ENCODE results near the gene CACNA2D4.

Gene CACNA2D4

GRCh38 chr12:1933342-1934051 lies 15.0 kb upstream of the CACNA2D4 start:
- DNase-seq (ENCODE audit: low read depth in 2 of 2) = no peak

GRCh38 chr12:1932264-1932777 lies 13.9 kb upstream of the CACNA2D4 start:
- no peak for DNase-seq (ENCODE audit: low read depth in 2 of 2)

GRCh38 chr12:1931642-1932041 lies 13.2 kb upstream of the CACNA2D4 start:
- no peak for DNase-seq (ENCODE audit: low read depth in 2 of 2)

- no peak for DNase-seq (ENCODE audit: low read depth in 2 of 2)
Measured at GRCh38 chr12:1930803-1931597, 12.5 kb upstream of the CACNA2D4 start.

- DNase-seq (ENCODE audit: low read depth in 2 of 2) = no peak
Measured at GRCh38 chr12:1929985-1930802, 11.7 kb upstream of the CACNA2D4 start.

- DNase-seq (ENCODE audit: low read depth in 2 of 2) = no peak
Measured at GRCh38 chr12:1929241-1929984, 11.0 kb upstream of the CACNA2D4 start.

GRCh38 chr12:1928439-1929121 lies 10.1 kb upstream of the CACNA2D4 start:
- DNase-seq (ENCODE audit: low read depth in 2 of 2) = no peak

GRCh38 chr12:1927751-1928351 lies 9.4 kb upstream of the CACNA2D4 start:
- no peak for DNase-seq (ENCODE audit: low read depth in 2 of 2)

GRCh38 chr12:1927051-1927680 lies 8.7 kb upstream of the CACNA2D4 start:
- DNase-seq (ENCODE audit: low read depth in 2 of 2) = no peak

- DNase-seq (ENCODE audit: low read depth in 2 of 2) = no peak
Measured at GRCh38 chr12:1926251-1926657, 7.8 kb upstream of the CACNA2D4 start.

GRCh38 chr12:1925684-1926006 lies 7.2 kb upstream of the CACNA2D4 start:
- no peak for DNase-seq (ENCODE audit: low read depth in 2 of 2)

GRCh38 chr12:1924996-1925683 lies 6.7 kb upstream of the CACNA2D4 start:
- no peak for DNase-seq (ENCODE audit: low read depth in 2 of 2)

- no peak for DNase-seq (ENCODE audit: low read depth in 2 of 2)
Measured at GRCh38 chr12:1922985-1923384, 4.5 kb upstream of the CACNA2D4 start.

GRCh38 chr12:1922075-1922709 lies 3.7 kb upstream of the CACNA2D4 start:
- no peak for DNase-seq (ENCODE audit: low read depth in 2 of 2)

GRCh38 chr12:1920971-1921370 lies 2.5 kb upstream of the CACNA2D4 start:
- no peak for DNase-seq (ENCODE audit: low read depth in 2 of 2)

GRCh38 chr12:1920436-1920835 lies 2.0 kb upstream of the CACNA2D4 start:
- no peak for DNase-seq (ENCODE audit: low read depth in 2 of 2)

- no peak for DNase-seq (ENCODE audit: low read depth in 2 of 2)
Measured at GRCh38 chr12:1919763-1920162, 1.3 kb upstream of the CACNA2D4 start.

- no peak for DNase-seq (ENCODE audit: low read depth in 2 of 2)
Measured at GRCh38 chr12:1919284-1919683, 832 bp upstream of the CACNA2D4 start.

GRCh38 chr12:1918884-1919236 lies 408 bp upstream of the CACNA2D4 start:
- DNase-seq (ENCODE audit: low read depth in 2 of 2) = no peak
